GM18517 (cell line): ENCODE results near the gene GOLGA6D.
"Not testable (repeated sequence)": the region's sequence is repeated elsewhere in the genome, so short reads cannot be mapped to it uniquely, and the experiment has no call there.

Source experiments
- ATAC-seq: cut with Tn5 transposase; IDR thresholded peaks from one replicate; pipeline ENCODE4 v1.9.1; 2021; ENCODE audit warnings: mild to moderate bottlenecking, moderate library complexity; ENCODE audit not compliant: unreplicated experiment

Gene GOLGA6D

GRCh38 chr15:75328493-75329314, 46.1 kb downstream of the GOLGA6D start:
- no peak for ATAC-seq

GRCh38 chr15:75329571-75329970, 46.9 kb downstream of the GOLGA6D start:
- ATAC-seq: no peak

GRCh38 chr15:75332093-75332492, 49.5 kb downstream of the GOLGA6D start:
- ATAC-seq: not testable (repeated sequence)

GRCh38 chr15:75333654-75334419, 51.2 kb downstream of the GOLGA6D start:
- not testable (repeated sequence) for ATAC-seq

GRCh38 chr15:75335313-75335704, 52.7 kb downstream of the GOLGA6D start:
- no peak for ATAC-seq

- ATAC-seq: no peak
Observed at GRCh38 chr15:75335705-75336355, 53.2 kb downstream of the GOLGA6D start, which contains the start of gene COMMD4. COMMD4 (plus strand) TSS chr15:75336063; CDS start chr15:75336090, 27 bp downstream.

GRCh38 chr15:75338661-75339240, 56.1 kb downstream of the GOLGA6D start:
- no peak for ATAC-seq

GRCh38 chr15:75339531-75340240, 57.1 kb downstream of the GOLGA6D start:
- no peak for ATAC-seq

- ATAC-seq: no peak
Observed at GRCh38 chr15:75342221-75342620, 59.6 kb downstream of the GOLGA6D start.

GRCh38 chr15:75343953-75344352, 61.3 kb downstream of the GOLGA6D start:
- ATAC-seq: not testable (repeated sequence)
